K562 (cell line): ENCODE measurements around the gene SLC11A1. TPM values are rescaled to one million over a fixed set of nuclear protein-coding genes. Genes with fewer than 3 reads are reported as not detected.
A peak's percentile ranks its signal among the peaks of the same experiment; 100 is the strongest.

Source experiments
- BCOR ChIP-seq: fragments of 450-650 bp; IDR thresholded peaks from 2 replicates; pipeline ENCODE4 v1.6.1; 2016
- CEBPZ ChIP-seq: fragments of 150-350 bp; IDR thresholded peaks from 2 replicates; pipeline ENCODE4 v1.6.1; 2014; ENCODE audit warnings: low read depth, mild to moderate bottlenecking, low read length, borderline replicate concordance
- CREB1 ChIP-seq, 2 experiments: sonication (generic) in 1 of 2; formaldehyde crosslinking in 1 of 2; IDR thresholded peaks; 2 replicates each; pipeline versions ENCODE4 v1.6.1 to v1.8.0; 2012 to 2022; ENCODE audit warnings: inconsistent platforms in 1 of 2, mild to moderate bottlenecking in 1 of 2, missing genetic modification reagents in 1 of 2, moderate library complexity in 1 of 2
- CREM ChIP-seq: IDR thresholded peaks from 2 replicates; pipeline ENCODE4 v1.6.1; 2014; ENCODE audit warnings: antibody characterized with exemption, low read depth
- EP300 ChIP-seq: IDR thresholded peaks from 2 replicates; pipeline ENCODE4 v1.6.1; 2012; ENCODE audit warnings: low read length, improper control_type of control experiment
- HNRNPLL ChIP-seq: fragments of 200-400 bp; formaldehyde crosslinking; IDR thresholded peaks from 2 replicates; pipeline ENCODE4 v1.6.1; 2017; ENCODE audit warnings: low read length, low read depth, mild to moderate bottlenecking; ENCODE audit not compliant: poor library complexity, severe bottlenecking
- MCM2 ChIP-seq: fragments of 450-650 bp; IDR thresholded peaks from 2 replicates; pipeline ENCODE4 v1.6.1; 2017; ENCODE audit warnings: low read depth, mild to moderate bottlenecking
- NFE2 ChIP-seq: IDR thresholded peaks from 2 replicates; pipeline ENCODE4 v1.6.1; 2014; ENCODE audit warnings: antibody characterized with exemption, low read depth
- TEAD1 ChIP-seq, 2 experiments: fragments of 450-650 bp in 1 of 2; sonication (generic) in 1 of 2; formaldehyde crosslinking; IDR thresholded peaks; 2 replicates each; pipeline versions ENCODE4 v1.4.0 to v1.8.0; 2020 to 2022; ENCODE audit warnings: mild to moderate bottlenecking in 2 of 2, missing genetic modification reagents in 1 of 2
- TFAM ChIP-seq: fragments of 250-450 bp; sonication (Bioruptor Pico); conservative IDR thresholded peaks from 2 replicates; pipeline ENCODE4 v1.5.0; 2021; ENCODE audit warnings: mild to moderate bottlenecking, moderate library complexity
- ZNF511 ChIP-seq: sonication (generic); formaldehyde crosslinking; IDR thresholded peaks from 2 replicates; pipeline ENCODE4 v1.8.0; 2022; ENCODE audit warnings: mild to moderate bottlenecking, missing genetic modification reagents
- ZNF77 ChIP-seq: fragments of 250-450 bp; sonication (Bioruptor Pico); IDR thresholded peaks from 2 replicates; pipeline ENCODE4 v1.5.0; 2020
- polyA plus RNA-seq, 8 experiments: library from polyadenylated mRNA; depleted of rRNA in 4 of 8; stranded (reverse) in 5 of 8; unstranded in 3 of 8; fragments of >200 nt; fragmentation: Nextera tagmentation in 2 of 8; fragmentation: Illumina TruSeq in 1 of 8; extraction: Ambion mirVana in 2 of 8; extraction: Trizol in 1 of 8; gene quantifications; 2 replicates each; pipeline versions ENCODE4 v1.2.1 to v1.2.3, GENCODE V29; 2011 to 2014; ENCODE audit warnings: inconsistent platforms in 1 of 8, missing spikeins in 1 of 8
- total RNA-seq, 7 experiments: library from RNA; depleted of rRNA in 6 of 7; stranded (reverse); fragments of >200 nt in 6 of 7; fragmentation: Illumina TruSeq in 2 of 7; extraction: Trizol in 2 of 7; gene quantifications; 2 replicates each; pipeline versions ENCODE4 v1.2.1 to v1.2.3, GENCODE V29; 2011 to 2021; ENCODE audit warnings: low replicate concordance in 1 of 7
- TF ChIP-seq, protein P1 (sequence below): sonication (generic); formaldehyde crosslinking; IDR thresholded peaks from 2 replicates; pipeline ENCODE4 v1.8.1; 2023; ENCODE audit warnings: missing genetic modification reagents, mild to moderate bottlenecking, borderline replicate concordance
- TF ChIP-seq, protein P2 (sequence below): IDR thresholded peaks from 2 replicates; pipeline ENCODE4 v1.6.1; 2011; ENCODE audit not compliant: insufficient read length; ENCODE audit errors: extremely low read depth
- TF ChIP-seq, protein P3 (sequence below): fragments of 450-650 bp; IDR thresholded peaks from 2 replicates; pipeline ENCODE4 v1.6.1; 2018; ENCODE audit not compliant: partially characterized antibody

The SLC11A1 gene
- total and polyA plus RNA-seq, 9 of the 15 experiments (the other 6 are each of a cell fraction or from before 2014, with no cell fraction given): 0.35 to 1.6 (median 0.65) TPM

- TF ChIP-seq CEBPZ (no peak), NFE2 (no peak), BCOR (no peak), HNRNPLL (peak; percentile 58), CREB1 (IDR thresholded peaks at IDR 0.05) (0 out of 2 replicates have a peak, but pooled peaks have one; percentile 26), CREB1 (CRISPR knock-in tag; IDR thresholded peaks at IDR 0.05) (no peak), ZNF511 (CRISPR knock-in tag) (0 out of 2 replicates have a peak, but pooled peaks have one; percentile 5), EP300 (peak; percentile 25; the same call in 1 of the 2 replicates), ZNF77 (CRISPR knock-in tag) (no peak), MCM2 (no peak), TEAD1 (CRISPR knock-in tag; IDR thresholded peaks at IDR 0.05) (no peak), TFAM (CRISPR knock-in tag) (no peak), CREM (0 out of 2 replicates have a peak, but pooled peaks have one; percentile 20)
- TF ChIP-seq, protein P1, sequence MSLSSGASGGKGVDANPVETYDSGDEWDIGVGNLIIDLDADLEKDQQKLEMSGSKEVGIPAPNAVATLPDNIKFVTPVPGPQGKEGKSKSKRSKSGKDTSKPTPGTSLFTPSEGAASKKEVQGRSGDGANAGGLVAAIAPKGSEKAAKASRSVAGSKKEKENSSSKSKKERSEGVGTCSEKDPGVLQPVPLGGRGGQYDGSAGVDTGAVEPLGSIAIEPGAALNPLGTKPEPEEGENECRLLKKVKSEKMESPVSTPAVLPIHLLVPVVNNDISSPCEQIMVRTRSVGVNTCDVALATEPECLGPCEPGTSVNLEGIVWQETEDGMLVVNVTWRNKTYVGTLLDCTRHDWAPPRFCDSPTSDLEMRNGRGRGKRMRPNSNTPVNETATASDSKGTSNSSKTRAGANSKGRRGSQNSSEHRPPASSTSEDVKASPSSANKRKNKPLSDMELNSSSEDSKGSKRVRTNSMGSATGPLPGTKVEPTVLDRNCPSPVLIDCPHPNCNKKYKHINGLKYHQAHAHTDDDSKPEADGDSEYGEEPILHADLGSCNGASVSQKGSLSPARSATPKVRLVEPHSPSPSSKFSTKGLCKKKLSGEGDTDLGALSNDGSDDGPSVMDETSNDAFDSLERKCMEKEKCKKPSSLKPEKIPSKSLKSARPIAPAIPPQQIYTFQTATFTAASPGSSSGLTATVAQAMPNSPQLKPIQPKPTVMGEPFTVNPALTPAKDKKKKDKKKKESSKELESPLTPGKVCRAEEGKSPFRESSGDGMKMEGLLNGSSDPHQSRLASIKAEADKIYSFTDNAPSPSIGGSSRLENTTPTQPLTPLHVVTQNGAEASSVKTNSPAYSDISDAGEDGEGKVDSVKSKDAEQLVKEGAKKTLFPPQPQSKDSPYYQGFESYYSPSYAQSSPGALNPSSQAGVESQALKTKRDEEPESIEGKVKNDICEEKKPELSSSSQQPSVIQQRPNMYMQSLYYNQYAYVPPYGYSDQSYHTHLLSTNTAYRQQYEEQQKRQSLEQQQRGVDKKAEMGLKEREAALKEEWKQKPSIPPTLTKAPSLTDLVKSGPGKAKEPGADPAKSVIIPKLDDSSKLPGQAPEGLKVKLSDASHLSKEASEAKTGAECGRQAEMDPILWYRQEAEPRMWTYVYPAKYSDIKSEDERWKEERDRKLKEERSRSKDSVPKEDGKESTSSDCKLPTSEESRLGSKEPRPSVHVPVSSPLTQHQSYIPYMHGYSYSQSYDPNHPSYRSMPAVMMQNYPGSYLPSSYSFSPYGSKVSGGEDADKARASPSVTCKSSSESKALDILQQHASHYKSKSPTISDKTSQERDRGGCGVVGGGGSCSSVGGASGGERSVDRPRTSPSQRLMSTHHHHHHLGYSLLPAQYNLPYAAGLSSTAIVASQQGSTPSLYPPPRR (CRISPR knock-in tag): no peak
- TF ChIP-seq, protein P2, sequence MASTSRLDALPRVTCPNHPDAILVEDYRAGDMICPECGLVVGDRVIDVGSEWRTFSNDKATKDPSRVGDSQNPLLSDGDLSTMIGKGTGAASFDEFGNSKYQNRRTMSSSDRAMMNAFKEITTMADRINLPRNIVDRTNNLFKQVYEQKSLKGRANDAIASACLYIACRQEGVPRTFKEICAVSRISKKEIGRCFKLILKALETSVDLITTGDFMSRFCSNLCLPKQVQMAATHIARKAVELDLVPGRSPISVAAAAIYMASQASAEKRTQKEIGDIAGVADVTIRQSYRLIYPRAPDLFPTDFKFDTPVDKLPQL: no peak
- TF ChIP-seq, protein P3, sequence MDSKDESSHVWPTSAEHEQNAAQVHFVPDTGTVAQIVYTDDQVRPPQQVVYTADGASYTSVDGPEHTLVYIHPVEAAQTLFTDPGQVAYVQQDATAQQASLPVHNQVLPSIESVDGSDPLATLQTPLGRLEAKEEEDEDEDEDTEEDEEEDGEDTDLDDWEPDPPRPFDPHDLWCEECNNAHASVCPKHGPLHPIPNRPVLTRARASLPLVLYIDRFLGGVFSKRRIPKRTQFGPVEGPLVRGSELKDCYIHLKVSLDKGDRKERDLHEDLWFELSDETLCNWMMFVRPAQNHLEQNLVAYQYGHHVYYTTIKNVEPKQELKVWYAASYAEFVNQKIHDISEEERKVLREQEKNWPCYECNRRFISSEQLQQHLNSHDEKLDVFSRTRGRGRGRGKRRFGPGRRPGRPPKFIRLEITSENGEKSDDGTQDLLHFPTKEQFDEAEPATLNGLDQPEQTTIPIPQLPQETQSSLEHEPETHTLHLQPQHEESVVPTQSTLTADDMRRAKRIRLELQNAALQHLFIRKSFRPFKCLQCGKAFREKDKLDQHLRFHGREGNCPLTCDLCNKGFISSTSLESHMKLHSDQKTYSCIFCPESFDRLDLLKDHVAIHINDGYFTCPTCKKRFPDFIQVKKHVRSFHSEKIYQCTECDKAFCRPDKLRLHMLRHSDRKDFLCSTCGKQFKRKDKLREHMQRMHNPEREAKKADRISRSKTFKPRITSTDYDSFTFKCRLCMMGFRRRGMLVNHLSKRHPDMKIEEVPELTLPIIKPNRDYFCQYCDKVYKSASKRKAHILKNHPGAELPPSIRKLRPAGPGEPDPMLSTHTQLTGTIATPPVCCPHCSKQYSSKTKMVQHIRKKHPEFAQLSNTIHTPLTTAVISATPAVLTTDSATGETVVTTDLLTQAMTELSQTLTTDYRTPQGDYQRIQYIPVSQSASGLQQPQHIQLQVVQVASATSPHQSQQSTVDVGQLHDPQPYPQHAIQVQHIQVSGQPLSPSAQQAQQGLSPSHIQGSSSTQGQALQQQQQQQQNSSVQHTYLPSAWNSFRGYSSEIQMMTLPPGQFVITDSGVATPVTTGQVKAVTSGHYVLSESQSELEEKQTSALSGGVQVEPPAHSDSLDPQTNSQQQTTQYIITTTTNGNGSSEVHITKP: peak; percentile 72
Measured at GRCh38 chr2:218397463-218397819, 15.4 kb downstream of the SLC11A1 start (continued).
